GM21528 (cell line): ENCODE results near the gene PLA2G4E.

Experiments used
- ATAC-seq: cut with Tn5 transposase; IDR thresholded peaks from one replicate; pipeline ENCODE4 v1.9.1; 2021; ENCODE audit warnings: mild to moderate bottlenecking, moderate library complexity; ENCODE audit not compliant: unreplicated experiment, low FRiP score

PLA2G4E gene

DNA sequence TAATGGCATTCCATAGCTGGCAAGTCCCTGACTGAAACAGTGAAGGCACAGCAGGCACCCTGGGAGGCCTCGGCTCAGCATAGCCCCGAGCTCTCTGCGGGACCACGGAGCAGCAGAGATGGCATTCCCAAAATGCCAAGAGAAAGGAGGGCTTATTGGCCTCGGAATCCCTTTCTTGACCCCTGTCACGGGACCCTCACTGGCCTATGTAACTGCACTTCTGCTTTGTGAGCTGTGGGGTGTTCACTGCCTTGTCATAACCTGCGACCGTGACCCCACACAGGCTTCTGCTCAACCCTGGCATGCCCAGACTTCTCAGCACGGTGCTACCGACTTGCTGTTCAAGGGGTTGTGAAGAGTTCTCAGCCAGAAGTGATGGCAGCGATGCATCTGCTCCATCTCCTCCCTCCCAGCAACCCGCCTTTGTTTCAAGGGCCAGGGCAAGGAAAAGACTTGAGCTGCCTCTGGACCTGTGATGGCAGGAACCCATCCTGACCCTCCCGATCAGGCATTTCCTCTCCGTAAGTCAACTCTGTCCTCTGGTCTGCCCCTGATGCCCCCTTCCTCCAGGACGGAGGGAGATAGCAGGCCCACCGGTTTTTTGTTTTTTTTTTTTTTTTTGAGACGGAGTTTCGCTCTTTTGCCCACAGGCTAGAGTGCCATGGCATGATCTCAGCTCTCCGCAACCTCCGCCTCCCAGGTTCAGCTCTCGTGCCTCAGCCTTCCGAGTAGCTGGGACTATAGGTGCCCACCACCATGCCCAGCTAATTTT is 79.0 kb downstream of the PLA2G4E start:
- ATAC-seq = no peak

DNA sequence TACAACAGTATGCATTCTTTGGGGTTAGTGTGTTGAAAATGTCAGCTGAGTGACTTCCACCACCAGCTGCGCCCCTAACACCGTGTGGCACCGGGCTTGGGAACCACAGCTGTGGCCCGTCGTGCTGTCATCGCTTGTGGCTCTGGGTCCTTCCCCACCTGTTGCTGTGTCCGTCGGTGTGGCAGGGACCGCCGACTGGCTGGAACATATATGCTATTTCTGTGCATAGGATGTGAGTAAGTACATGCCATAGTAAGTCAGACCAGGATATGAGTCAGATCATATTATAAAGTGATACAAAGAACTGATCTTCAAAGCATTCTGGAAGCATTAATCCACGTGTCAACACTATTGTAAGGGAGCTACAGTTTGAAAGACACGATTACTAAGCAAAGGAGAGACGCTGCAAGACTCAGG is 80.4 kb downstream of the PLA2G4E start:
- no peak for ATAC-seq

DNA sequence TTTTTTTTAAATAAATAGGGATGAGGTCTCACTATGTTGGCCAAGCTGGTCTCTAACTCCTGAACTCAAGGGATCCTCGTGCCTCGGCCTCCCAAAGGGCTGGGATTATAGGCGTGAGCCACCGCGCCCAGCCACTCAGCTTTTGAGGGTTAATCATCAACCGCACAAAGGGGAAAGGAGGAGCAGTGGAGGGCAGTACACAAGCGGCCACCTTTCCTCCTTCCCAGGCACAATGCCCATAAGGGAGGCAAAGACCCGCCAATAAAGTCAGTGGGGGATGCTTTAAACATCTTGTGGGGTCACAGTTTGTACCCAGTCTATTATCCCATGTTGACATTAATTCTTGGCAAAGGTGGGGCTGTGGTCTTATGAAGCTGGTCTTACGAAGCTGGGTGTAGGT is 80.9 kb downstream of the PLA2G4E start:
- no peak for ATAC-seq

DNA sequence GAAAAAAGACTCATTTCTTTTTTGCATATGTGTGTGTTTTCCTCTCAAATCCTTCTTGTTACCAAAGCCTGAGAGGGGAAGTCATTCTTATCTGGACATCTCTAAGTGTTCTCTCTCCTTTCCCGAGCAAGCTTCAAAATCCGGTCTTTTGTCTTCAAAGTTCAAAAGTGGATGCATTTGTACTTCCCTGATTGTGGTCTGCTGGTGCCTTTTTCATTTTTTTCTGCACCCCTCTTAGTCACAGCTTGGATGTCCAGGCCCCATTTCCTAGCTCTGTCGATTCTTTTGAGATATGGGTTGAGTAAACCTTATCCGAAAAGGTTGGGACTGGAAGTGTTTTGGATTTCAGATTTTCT is 83.3 kb downstream of the PLA2G4E start:
- ATAC-seq = no peak

DNA sequence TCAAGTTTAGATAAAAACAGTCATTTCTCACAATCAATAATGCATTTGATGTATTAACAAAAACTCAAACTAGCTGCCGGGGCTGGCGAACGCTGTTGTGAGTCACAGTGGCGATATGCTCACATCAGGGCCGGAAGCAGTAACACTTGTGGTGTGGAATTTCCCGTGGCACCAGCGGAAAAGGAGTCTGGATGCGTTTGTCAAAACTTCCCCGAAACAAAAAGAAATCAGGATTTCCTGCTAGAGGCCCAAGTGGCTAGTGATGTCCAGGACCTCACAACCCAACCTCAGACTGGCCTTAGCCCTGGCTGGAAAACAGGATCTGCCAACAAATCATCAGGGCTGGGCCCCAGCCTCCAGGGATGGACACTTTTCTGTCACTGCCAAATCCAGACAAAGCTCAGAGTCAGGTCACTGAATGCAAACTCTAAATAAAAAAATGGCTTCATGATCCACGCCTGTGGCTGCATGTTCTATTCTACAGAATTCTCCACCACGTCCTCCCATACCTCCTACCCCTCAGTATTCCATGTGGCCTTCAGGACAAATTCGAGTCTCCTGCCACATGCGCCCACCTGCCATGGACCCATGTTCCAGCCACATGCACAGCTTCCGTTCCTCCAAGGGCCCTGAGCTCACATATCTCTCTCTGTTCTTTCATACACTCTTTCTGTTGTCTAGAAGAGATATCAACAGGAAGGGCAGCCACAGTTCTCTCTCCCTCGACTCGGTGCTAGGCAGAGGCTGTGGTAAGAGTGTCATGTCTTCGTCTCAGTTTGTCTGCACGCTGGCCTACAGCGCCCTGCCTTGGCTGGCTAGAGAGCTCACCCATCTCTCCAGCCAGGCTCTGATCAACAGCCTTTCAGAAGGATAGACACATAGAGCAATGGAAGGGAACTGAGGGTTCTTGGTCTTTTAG is 83.9 kb downstream of the PLA2G4E start:
- no peak for ATAC-seq

DNA sequence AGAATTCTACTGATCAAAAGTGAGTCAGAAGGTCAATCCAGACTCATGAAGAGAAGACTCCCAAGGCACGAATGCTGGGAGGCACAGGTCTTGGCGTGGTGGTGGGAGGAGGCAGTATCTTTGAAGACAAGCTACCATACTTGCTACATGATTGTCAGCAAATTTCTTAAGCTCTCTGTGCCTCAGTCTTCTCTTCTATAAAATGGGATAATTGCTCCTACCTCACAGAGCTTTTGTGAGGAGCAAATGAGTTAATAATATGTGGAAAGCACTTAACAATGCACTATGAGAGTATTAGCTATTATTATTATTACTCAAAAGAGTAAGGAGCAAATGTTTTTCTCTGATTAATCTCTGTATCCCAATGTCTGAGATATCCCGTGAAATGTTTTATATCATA is 84.7 kb downstream of the PLA2G4E start:
- ATAC-seq = no peak

DNA sequence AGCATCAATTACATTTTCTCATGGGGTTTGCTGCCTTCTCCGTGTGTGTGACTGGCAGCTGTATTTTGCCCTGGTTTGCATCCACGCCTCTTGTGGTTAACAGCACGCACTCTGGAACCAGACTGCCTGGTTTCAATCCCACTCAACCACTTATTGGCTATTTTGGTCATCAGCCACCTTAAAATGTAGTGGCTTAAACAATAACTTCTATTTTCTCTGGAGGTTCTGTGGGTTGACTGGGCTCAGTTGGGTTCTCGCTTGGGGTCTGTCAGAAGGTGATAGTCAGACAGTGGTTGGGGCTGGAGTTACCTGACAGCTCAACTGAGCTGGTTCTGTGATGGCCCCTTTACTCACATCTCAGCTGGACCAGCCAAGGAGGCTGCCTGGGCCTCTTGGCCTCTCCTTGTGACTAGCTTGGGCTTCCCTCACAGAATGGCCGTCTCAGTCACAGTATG is 85.2 kb downstream of the PLA2G4E start:
- no peak for ATAC-seq

DNA sequence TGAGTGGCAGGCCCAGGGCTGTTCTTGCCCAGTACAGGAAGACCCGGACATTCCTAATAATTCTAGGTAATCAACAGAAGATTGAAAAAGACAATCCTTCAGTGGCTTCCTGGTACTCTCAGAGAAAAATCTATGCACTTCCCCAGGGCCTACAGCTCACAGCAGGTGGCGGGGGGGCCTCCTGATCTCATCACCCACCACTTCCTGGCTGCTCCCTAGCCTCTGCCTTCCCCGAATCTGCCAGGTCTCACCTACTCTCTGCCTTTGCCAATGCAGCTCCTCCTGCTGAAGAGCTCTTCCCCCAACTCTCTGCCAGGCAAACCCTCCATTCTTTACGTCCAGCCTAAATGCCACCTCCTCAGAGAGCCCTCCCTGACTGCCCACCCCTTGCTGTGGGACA is 86.0 kb downstream of the PLA2G4E start:
- no peak for ATAC-seq

DNA sequence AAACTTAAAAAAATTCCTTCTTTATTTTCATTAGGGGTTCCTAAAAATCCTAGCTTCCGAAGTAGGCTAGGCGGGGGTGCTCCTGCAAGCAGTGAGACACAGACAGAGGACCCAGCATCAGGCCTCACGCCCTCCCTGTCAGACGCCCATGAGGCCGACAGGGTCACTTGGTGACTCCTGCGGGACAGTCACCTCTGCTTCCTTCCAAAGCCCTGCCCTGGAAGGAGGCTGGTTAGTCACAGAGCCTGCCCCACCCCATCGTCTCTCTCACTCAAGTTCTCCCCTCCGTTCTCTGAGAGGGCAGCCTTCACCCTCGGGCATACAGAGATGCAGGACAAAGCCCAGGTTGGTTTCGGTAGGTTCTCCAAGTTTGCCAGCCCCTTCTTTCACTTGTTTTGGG is 87.1 kb downstream of the PLA2G4E start:
- no peak for ATAC-seq

DNA sequence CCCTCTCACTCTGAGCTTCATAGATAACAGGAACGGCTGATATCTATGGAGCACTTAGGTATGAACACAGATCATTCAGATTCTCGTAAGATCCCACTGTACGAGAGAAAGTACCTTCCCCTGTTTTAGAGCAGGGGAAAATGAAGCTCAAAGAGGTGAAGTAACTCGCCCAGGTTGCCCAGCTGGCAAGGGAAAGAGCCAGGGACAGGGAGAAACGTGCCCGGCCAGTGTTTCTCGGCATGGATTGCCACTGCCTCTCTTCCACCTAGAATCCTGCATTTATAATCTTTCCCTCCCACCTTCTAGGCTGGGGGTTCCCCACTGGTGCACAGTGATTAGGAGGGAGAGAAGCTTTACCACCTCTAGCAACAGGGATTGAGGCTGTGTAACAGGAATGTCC is 87.5 kb downstream of the PLA2G4E start:
- ATAC-seq = no peak

DNA sequence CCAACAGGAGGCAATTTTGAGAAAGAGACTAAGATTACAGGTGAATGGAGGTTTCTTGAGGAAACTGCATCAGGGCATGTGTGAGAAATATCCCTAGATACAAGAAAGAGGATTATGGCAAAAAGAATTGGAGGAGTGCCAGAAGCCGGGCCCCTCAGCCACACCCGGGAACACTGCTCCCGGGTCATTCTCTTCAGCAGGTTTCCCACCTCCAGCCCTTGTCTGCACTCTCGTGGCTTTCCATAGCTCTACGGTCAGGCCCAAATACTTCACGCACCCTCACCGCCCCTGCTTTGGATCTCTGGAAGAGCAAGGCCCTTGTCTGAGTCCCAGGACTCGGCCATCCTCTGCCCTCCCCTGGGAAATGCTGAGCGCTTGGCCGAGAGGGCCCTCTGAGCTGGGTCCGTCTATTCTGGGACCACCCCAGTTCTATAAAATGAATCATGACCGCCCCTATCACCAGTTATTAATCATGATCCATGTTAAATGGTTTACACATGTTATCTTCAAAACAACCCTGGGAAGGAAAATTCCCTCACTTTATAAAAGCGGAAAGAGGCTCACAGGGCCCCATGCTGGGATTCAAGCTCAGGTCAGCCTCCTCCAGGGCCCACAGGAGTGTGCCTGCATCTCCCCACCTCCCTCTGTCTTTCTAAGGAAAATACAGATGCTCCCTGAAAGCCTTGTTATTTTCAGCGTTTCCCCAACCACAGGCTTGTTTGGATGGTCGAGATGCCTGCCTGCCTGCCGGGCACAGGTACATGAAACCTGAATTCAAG is 88.1 kb downstream of the PLA2G4E start:
- ATAC-seq = no peak

DNA sequence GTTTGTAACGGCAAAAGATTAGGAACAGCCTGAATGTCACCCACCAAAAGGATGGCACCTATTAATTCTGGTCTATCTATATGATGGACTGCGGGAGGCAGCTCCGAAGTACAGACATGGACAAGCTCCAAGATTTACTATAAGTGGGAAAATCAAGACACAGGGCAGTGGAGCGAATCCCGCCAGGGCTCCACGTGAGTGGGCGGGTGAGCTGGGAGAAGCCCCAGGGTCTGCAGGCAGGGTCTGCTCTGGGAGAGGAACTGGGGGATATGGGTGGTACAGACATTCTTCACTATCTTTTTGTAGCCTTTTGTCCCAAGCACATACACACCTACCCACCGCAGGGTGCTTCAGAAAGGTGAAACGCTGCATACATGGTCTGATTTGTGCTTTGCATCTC is 88.7 kb downstream of the PLA2G4E start:
- no peak for ATAC-seq
